AG09319 (cell line): Measurements from ENCODE around the gene ZNF511.

Experiments
- DNase-seq: peaks from one replicate; pipeline ENCODE4 v3.0.0-alpha.2; 2010; ENCODE audit warnings: low read depth; ENCODE audit errors: extremely low read depth
- CTCF ChIP-seq: IDR thresholded peaks from 2 replicates; pipeline ENCODE4 v1.5.1; 2011; ENCODE audit warnings: low read depth, mild to moderate bottlenecking, inconsistent platforms, low read length, moderate library complexity

ZNF511 gene

DNA sequence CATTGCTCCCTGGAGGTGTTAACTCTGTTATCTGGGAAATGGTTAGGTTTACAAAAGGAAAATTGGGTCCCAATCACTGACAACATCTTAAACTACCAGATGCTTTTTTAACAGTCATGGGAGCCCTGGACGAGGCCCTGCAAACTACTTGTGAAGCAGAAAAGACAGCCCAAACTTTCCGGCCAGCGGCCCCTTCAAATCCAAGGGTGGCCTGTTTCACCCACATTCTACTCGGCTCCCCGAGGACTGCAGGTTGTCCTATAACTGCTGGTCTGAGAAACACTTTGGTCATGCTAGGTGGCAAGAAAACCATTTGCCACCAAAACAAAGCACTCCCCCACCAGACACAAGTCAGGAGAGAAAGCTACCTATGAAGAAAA lies 2.6 kb upstream of the ZNF511 start:
- no peak for DNase-seq
- no peak for TF ChIP-seq CTCF

GRCh38 chr10:133306941-133307379 lies 1.8 kb upstream of the ZNF511 start:
- TF ChIP-seq CTCF, result no peak
- no peak for DNase-seq

GRCh38 chr10:133307776-133308420 lies 816 bp upstream of the ZNF511 start:
- no peak for DNase-seq
- TF ChIP-seq CTCF, result peak; percentile 66

- TF ChIP-seq CTCF, result no peak
- peak; percentile 74 for DNase-seq
These were observed 496 bp downstream of the ZNF511 start for GRCh38 chr10:133309100-133309719.

DNA sequence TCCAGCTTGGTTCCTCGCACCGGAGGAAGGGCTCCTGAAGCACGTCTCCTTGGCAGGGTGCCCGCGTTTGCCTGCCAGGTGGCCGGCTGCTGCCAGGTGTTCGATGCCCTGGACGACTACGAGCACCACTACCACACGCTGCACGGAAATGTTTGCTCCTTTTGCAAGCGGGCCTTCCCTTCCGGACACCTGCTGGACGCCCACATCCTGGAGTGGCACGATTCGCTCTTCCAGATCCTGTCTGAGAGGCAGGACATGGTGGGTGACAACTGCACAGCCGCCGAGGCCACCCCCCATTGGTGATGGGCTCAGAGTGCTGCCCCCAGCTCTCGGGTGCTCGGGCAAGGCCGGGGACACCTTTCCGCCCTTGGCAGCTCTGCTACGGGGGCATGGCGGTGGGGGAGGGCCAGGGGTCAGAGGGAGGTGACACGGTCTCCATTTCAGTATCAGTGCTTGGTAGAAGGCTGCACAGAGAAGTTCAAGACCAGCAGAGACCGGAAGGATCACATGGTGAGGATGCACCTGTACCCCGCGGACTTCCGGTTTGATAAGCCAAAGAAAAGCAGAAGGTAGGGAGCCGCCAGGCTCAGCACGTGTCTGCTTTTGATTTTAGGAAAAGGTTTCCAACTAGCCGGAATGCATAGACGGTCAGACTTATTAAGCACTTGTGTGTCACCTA lies 1.1 kb downstream of the ZNF511 start:
- TF ChIP-seq CTCF, result no peak
- no peak for DNase-seq

DNA sequence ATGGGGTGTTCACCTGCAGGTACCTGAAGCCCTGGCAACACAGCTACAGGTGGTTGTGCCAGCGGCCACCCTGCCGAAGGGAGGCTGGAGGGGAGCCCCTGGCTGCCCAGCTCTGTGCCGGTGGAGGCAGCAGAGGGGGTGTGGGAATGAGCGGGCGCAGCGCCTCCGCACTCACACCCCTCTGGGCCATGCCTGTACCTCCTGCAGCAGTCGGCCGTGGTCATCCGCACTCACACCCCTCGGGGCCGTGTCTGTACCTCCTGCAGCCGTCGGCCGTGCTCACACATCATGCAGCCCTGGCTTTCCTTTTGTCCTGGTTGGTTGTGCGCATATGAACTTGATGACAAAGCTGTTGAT lies 1.7 kb downstream of the ZNF511 start:
- DNase-seq, result no peak
- no peak for TF ChIP-seq CTCF

- TF ChIP-seq CTCF, result no peak
- DNase-seq, result no peak
These were observed 2.1 kb downstream of the ZNF511 start for GRCh38 chr10:133310789-133311188.
